ENCODE results near the gene ZNF579. TPM values are rescaled to one million over a fixed set of nuclear protein-coding genes. Genes with fewer than 3 reads are reported as not detected.

The ZNF579 gene
- total and polyA plus RNA-seq, 2 of the 8 experiments (the other 6 are each of a cell fraction or from before 2014, with no cell fraction given): 10.0 to 18.9 TPM

Other genes starting within 250 kb of the ZNF579 start
- 31.5 and 33.4 TPM in 2 replicates for gene KMT5C, start 241.0 kb downstream of the ZNF579 start, total RNA-seq (2021; fragmentation: NEBNext Ultra II Directional; extraction: Animal tissue kit (Norgen Biotek cat#: 25700))
- 24.9 and 59.4 TPM in 2 replicates for gene KMT5C, start 241.0 kb downstream of the ZNF579 start, polyA plus RNA-seq (2011; rRNA removed)
- 6.4 and 6.5 TPM in 2 replicates for gene COX6B2, start 226.1 kb downstream of the ZNF579 start, total RNA-seq (2021; fragmentation: NEBNext Ultra II Directional; extraction: Animal tissue kit (Norgen Biotek cat#: 25700))
- gene COX6B2, start 226.1 kb downstream of the ZNF579 start, polyA plus RNA-seq (2011; rRNA removed): 4.9 and 12.2 TPM in 2 replicates
- not detected in 2 replicates for gene GARIN5B, start 217.6 kb downstream of the ZNF579 start, total RNA-seq (2021; fragmentation: NEBNext Ultra II Directional; extraction: Animal tissue kit (Norgen Biotek cat#: 25700))
- 0.03 and 0.05 TPM in 2 replicates for gene GARIN5B, start 217.6 kb downstream of the ZNF579 start, polyA plus RNA-seq (2011; rRNA removed)
- gene IL11, start 210.4 kb downstream of the ZNF579 start, total RNA-seq (2021; fragmentation: NEBNext Ultra II Directional; extraction: Animal tissue kit (Norgen Biotek cat#: 25700)): 1.6 and 2.8 TPM in 2 replicates
- 1.7 and 2.7 TPM in 2 replicates for gene IL11, start 210.4 kb downstream of the ZNF579 start, polyA plus RNA-seq (2011; rRNA removed)
- 1.4 TPM in 1 of 2 replicates, not detected in the other for gene TMEM190, start 204.0 kb downstream of the ZNF579 start, total RNA-seq (2021; fragmentation: NEBNext Ultra II Directional; extraction: Animal tissue kit (Norgen Biotek cat#: 25700))
- 1.6 and 4.5 TPM in 2 replicates for gene TMEM190, start 204.0 kb downstream of the ZNF579 start, polyA plus RNA-seq (2011; rRNA removed)
- 3.8 and 3.9 TPM in 2 replicates for gene TMEM238, start 196.6 kb downstream of the ZNF579 start, total RNA-seq (2021; fragmentation: NEBNext Ultra II Directional; extraction: Animal tissue kit (Norgen Biotek cat#: 25700))
- gene TMEM238, start 196.6 kb downstream of the ZNF579 start, polyA plus RNA-seq (2011; rRNA removed): 0.49 and 0.53 TPM in 2 replicates
- gene RPL28, start 194.9 kb downstream of the ZNF579 start, total RNA-seq (2021; fragmentation: NEBNext Ultra II Directional; extraction: Animal tissue kit (Norgen Biotek cat#: 25700)): 2,123 and 2,232 TPM in 2 replicates
- 6,692 and 8,402 TPM in 2 replicates for gene RPL28, start 194.9 kb downstream of the ZNF579 start, polyA plus RNA-seq (2011; rRNA removed)
- gene UBE2S, start 173.1 kb downstream of the ZNF579 start, total RNA-seq (2021; fragmentation: NEBNext Ultra II Directional; extraction: Animal tissue kit (Norgen Biotek cat#: 25700)): 398 and 402 TPM in 2 replicates
- 466 and 530 TPM in 2 replicates for gene UBE2S, start 173.1 kb downstream of the ZNF579 start, polyA plus RNA-seq (2011; rRNA removed)
- 0.98 and 1.0 TPM in 2 replicates for gene SHISA7, start 137.5 kb downstream of the ZNF579 start, total RNA-seq (2021; fragmentation: NEBNext Ultra II Directional; extraction: Animal tissue kit (Norgen Biotek cat#: 25700))
- 0.76 and 1.1 TPM in 2 replicates for gene SHISA7, start 137.5 kb downstream of the ZNF579 start, polyA plus RNA-seq (2011; rRNA removed)
- 96.9 and 106 TPM in 2 replicates for gene ISOC2, start 119.2 kb downstream of the ZNF579 start, total RNA-seq (2021; fragmentation: NEBNext Ultra II Directional; extraction: Animal tissue kit (Norgen Biotek cat#: 25700))
- gene ISOC2, start 119.2 kb downstream of the ZNF579 start, polyA plus RNA-seq (2011; rRNA removed): 152 and 195 TPM in 2 replicates
- gene C19orf85, start 116.1 kb downstream of the ZNF579 start, total RNA-seq (2021; fragmentation: NEBNext Ultra II Directional; extraction: Animal tissue kit (Norgen Biotek cat#: 25700)): 3.2 and 3.6 TPM in 2 replicates
- 2.2 and 3.3 TPM in 2 replicates for gene C19orf85, start 116.1 kb downstream of the ZNF579 start, polyA plus RNA-seq (2011; rRNA removed)
- 10.8 and 12.9 TPM in 2 replicates for gene ZNF628, start 104.2 kb downstream of the ZNF579 start, total RNA-seq (2021; fragmentation: NEBNext Ultra II Directional; extraction: Animal tissue kit (Norgen Biotek cat#: 25700))
- 1.7 and 4.5 TPM in 2 replicates for gene ZNF628, start 104.2 kb downstream of the ZNF579 start, polyA plus RNA-seq (2011; rRNA removed)
- gene NAT14, start 95.7 kb downstream of the ZNF579 start, total RNA-seq (2021; fragmentation: NEBNext Ultra II Directional; extraction: Animal tissue kit (Norgen Biotek cat#: 25700)): 69.1 and 71.2 TPM in 2 replicates
- 47.1 and 79.5 TPM in 2 replicates for gene NAT14, start 95.7 kb downstream of the ZNF579 start, polyA plus RNA-seq (2011; rRNA removed)
- gene SSC5D, start 92.4 kb downstream of the ZNF579 start, total RNA-seq (2021; fragmentation: NEBNext Ultra II Directional; extraction: Animal tissue kit (Norgen Biotek cat#: 25700)): 1.7 and 2.3 TPM in 2 replicates
- gene SSC5D, start 92.4 kb downstream of the ZNF579 start, polyA plus RNA-seq (2011; rRNA removed): 0.39 and 0.72 TPM in 2 replicates
- 3.9 and 4.1 TPM in 2 replicates for gene SBK2, start 43.7 kb downstream of the ZNF579 start, total RNA-seq (2021; fragmentation: NEBNext Ultra II Directional; extraction: Animal tissue kit (Norgen Biotek cat#: 25700))
- 3.2 and 7.4 TPM in 2 replicates for gene SBK2, start 43.7 kb downstream of the ZNF579 start, polyA plus RNA-seq (2011; rRNA removed)
- gene SBK3, start 35.3 kb downstream of the ZNF579 start, total RNA-seq (2021; fragmentation: NEBNext Ultra II Directional; extraction: Animal tissue kit (Norgen Biotek cat#: 25700)): 0.76 and 0.94 TPM in 2 replicates
- 1.5 and 2.8 TPM in 2 replicates for gene SBK3, start 35.3 kb downstream of the ZNF579 start, polyA plus RNA-seq (2011; rRNA removed)
- 17.6 and 18.5 TPM in 2 replicates for gene FIZ1, start 18.7 kb upstream of the ZNF579 start, total RNA-seq (2021; fragmentation: NEBNext Ultra II Directional; extraction: Animal tissue kit (Norgen Biotek cat#: 25700))
- gene FIZ1, start 18.7 kb upstream of the ZNF579 start, polyA plus RNA-seq (2011; rRNA removed): 9.1 and 13.0 TPM in 2 replicates
- 4.7 and 5.4 TPM in 2 replicates for gene ZNF524, start 19.4 kb upstream of the ZNF579 start, total RNA-seq (2021; fragmentation: NEBNext Ultra II Directional; extraction: Animal tissue kit (Norgen Biotek cat#: 25700))
- 4.4 and 7.0 TPM in 2 replicates for gene ZNF524, start 19.4 kb upstream of the ZNF579 start, polyA plus RNA-seq (2011; rRNA removed)
- gene ZNF865, start 24.8 kb upstream of the ZNF579 start, total RNA-seq (2021; fragmentation: NEBNext Ultra II Directional; extraction: Animal tissue kit (Norgen Biotek cat#: 25700)): 13.6 and 14.6 TPM in 2 replicates
- 3.5 and 5.9 TPM in 2 replicates for gene ZNF865, start 24.8 kb upstream of the ZNF579 start, polyA plus RNA-seq (2011; rRNA removed)
- gene ZNF784, start 43.7 kb upstream of the ZNF579 start, total RNA-seq (2021; fragmentation: NEBNext Ultra II Directional; extraction: Animal tissue kit (Norgen Biotek cat#: 25700)): 8.0 and 8.6 TPM in 2 replicates
- 6.5 and 9.8 TPM in 2 replicates for gene ZNF784, start 43.7 kb upstream of the ZNF579 start, polyA plus RNA-seq (2011; rRNA removed)
- 24.6 and 26.3 TPM in 2 replicates for gene ZNF580, start 60.2 kb upstream of the ZNF579 start, total RNA-seq (2021; fragmentation: NEBNext Ultra II Directional; extraction: Animal tissue kit (Norgen Biotek cat#: 25700))
- gene ZNF580, start 60.2 kb upstream of the ZNF579 start, polyA plus RNA-seq (2011; rRNA removed): 12.0 and 25.4 TPM in 2 replicates
- 73.0 and 76.0 TPM in 2 replicates for gene ZNF581, start 62.8 kb upstream of the ZNF579 start, total RNA-seq (2021; fragmentation: NEBNext Ultra II Directional; extraction: Animal tissue kit (Norgen Biotek cat#: 25700))
- gene ZNF581, start 62.8 kb upstream of the ZNF579 start, polyA plus RNA-seq (2011; rRNA removed): 76.1 and 97.6 TPM in 2 replicates
- 19.1 and 20.1 TPM in 2 replicates for gene CCDC106, start 67.4 kb upstream of the ZNF579 start, total RNA-seq (2021; fragmentation: NEBNext Ultra II Directional; extraction: Animal tissue kit (Norgen Biotek cat#: 25700))
- 12.0 and 19.4 TPM in 2 replicates for gene CCDC106, start 67.4 kb upstream of the ZNF579 start, polyA plus RNA-seq (2011; rRNA removed)
- 252 and 269 TPM in 2 replicates for gene U2AF2, start 74.2 kb upstream of the ZNF579 start, total RNA-seq (2021; fragmentation: NEBNext Ultra II Directional; extraction: Animal tissue kit (Norgen Biotek cat#: 25700))
- gene U2AF2, start 74.2 kb upstream of the ZNF579 start, polyA plus RNA-seq (2011; rRNA removed): 162 and 297 TPM in 2 replicates
- gene EPN1, start 94.4 kb upstream of the ZNF579 start, total RNA-seq (2021; fragmentation: NEBNext Ultra II Directional; extraction: Animal tissue kit (Norgen Biotek cat#: 25700)): 200 and 206 TPM in 2 replicates
- 49.6 and 116 TPM in 2 replicates for gene EPN1, start 94.4 kb upstream of the ZNF579 start, polyA plus RNA-seq (2011; rRNA removed)
- gene NLRP9, start 157.6 kb upstream of the ZNF579 start, total RNA-seq (2021; fragmentation: NEBNext Ultra II Directional; extraction: Animal tissue kit (Norgen Biotek cat#: 25700)): not detected in 2 replicates
- gene NLRP9, start 157.6 kb upstream of the ZNF579 start, polyA plus RNA-seq (2011; rRNA removed): not detected in 2 replicates
- gene RFPL4A, start 178.2 kb upstream of the ZNF579 start, total RNA-seq (2021; fragmentation: NEBNext Ultra II Directional; extraction: Animal tissue kit (Norgen Biotek cat#: 25700)): not detected in 2 replicates
- gene RFPL4A, start 178.2 kb upstream of the ZNF579 start, polyA plus RNA-seq (2011; rRNA removed): not detected in 2 replicates
- gene RFPL4AL1, start 188.3 kb upstream of the ZNF579 start, total RNA-seq (2021; fragmentation: NEBNext Ultra II Directional; extraction: Animal tissue kit (Norgen Biotek cat#: 25700)): not detected in 2 replicates
- gene RFPL4AL1, start 188.3 kb upstream of the ZNF579 start, polyA plus RNA-seq (2011; rRNA removed): not detected in 2 replicates

All from H1 (cell line).